Osteocyte (in vitro differentiated cells): ENCODE results near the gene ITM2C. TPM values are rescaled to one million over a fixed set of nuclear protein-coding genes. Genes with fewer than 3 reads are reported as not detected.
A peak's percentile ranks its signal among the peaks of the same experiment; 100 is the strongest.

Experiments
- DNase-seq: peaks from one replicate; pipeline ENCODE4 v3.0.0; 2021; ENCODE audit warnings: mixed read lengths; ENCODE audit not compliant: unreplicated experiment; ENCODE audit errors: extremely low spot score
- H3K27ac Mint-ChIP-seq: one replicate; pipeline ENCODE4 v1.8.0; 2021; ENCODE audit warnings: mild to moderate bottlenecking, mixed read lengths; ENCODE audit not compliant: unreplicated experiment
- H3K27me3 Mint-ChIP-seq: one replicate; pipeline ENCODE4 v1.8.0; 2021; ENCODE audit warnings: mixed read lengths; ENCODE audit not compliant: unreplicated experiment
- H3K36me3 Mint-ChIP-seq: one replicate; pipeline ENCODE4 v1.8.0; 2021; ENCODE audit warnings: mixed read lengths; ENCODE audit not compliant: unreplicated experiment
- H3K4me1 Mint-ChIP-seq: one replicate; pipeline ENCODE4 v1.8.0; 2021; ENCODE audit warnings: mixed read lengths; ENCODE audit not compliant: unreplicated experiment
- H3K4me3 Mint-ChIP-seq: one replicate; pipeline ENCODE4 v1.8.0; 2021; ENCODE audit warnings: mild to moderate bottlenecking, moderate library complexity, mixed read lengths; ENCODE audit not compliant: unreplicated experiment
- H3K9me3 Mint-ChIP-seq: one replicate; pipeline ENCODE4 v1.8.0; 2021; ENCODE audit warnings: mixed read lengths; ENCODE audit not compliant: unreplicated experiment
- total RNA-seq: library from RNA; stranded (reverse); gene quantifications from 2 replicates; pipeline ENCODE4 v1.2.1, GENCODE V29; 2021
- TF ChIP-seq, protein P1 (sequence below): fragments of 200-600 bp; sonication (generic); IDR thresholded peaks from 2 replicates; pipeline ENCODE4 v1.5.0; 2021; ENCODE audit warnings: antibody characterized with exemption, mild to moderate bottlenecking, moderate library complexity

ITM2C gene
- total RNA-seq, 1 donor from 2014 or later = 503 TPM

DNA sequence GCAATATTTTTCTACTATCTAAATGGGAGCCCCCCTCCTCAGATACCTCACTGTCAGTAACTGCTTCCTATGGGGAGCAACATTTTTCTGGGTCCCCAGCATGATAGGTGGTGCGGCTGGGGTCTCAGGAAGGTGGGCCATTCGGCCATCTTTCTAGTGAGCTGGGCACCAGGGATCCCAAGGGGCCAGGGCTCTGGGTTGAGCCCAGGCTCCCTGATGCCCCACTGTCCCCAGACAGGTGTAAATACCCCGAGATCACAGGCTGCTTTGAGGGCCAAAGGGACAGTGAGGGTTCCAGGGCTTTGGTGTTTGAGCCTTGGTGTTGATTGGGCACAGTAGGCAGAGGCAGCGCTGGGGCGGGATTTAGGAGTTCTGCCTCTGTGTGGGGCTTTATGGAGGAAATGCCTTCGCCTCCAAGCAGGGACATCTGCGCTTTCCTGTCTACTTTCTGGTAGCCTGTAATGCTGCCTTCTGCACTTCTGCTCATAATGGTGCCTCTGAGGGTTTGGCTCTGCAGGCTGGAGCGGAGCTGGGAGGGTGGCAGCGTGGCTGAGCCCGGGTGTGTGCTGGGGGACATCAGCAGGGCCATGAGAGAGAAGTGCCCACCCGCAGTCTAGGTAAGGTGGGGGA, 5.3 kb downstream of the ITM2C start:
- Mint-ChIP-seq H3K9me3 (no peaks in the 10 kb centered on the region), H3K4me3 (peak overlapping the region; percentile 44), H3K4me1 (peaks cover 56% of the 10 kb centered on the region), H3K27me3 (no peaks in the 10 kb centered on the region), H3K27ac (no peak overlapping the region), H3K36me3 (peaks cover 12% of the 10 kb centered on the region)
- TF ChIP-seq, protein P1, sequence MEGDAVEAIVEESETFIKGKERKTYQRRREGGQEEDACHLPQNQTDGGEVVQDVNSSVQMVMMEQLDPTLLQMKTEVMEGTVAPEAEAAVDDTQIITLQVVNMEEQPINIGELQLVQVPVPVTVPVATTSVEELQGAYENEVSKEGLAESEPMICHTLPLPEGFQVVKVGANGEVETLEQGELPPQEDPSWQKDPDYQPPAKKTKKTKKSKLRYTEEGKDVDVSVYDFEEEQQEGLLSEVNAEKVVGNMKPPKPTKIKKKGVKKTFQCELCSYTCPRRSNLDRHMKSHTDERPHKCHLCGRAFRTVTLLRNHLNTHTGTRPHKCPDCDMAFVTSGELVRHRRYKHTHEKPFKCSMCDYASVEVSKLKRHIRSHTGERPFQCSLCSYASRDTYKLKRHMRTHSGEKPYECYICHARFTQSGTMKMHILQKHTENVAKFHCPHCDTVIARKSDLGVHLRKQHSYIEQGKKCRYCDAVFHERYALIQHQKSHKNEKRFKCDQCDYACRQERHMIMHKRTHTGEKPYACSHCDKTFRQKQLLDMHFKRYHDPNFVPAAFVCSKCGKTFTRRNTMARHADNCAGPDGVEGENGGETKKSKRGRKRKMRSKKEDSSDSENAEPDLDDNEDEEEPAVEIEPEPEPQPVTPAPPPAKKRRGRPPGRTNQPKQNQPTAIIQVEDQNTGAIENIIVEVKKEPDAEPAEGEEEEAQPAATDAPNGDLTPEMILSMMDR = no peak
- peak; percentile 72 for DNase-seq

DNA sequence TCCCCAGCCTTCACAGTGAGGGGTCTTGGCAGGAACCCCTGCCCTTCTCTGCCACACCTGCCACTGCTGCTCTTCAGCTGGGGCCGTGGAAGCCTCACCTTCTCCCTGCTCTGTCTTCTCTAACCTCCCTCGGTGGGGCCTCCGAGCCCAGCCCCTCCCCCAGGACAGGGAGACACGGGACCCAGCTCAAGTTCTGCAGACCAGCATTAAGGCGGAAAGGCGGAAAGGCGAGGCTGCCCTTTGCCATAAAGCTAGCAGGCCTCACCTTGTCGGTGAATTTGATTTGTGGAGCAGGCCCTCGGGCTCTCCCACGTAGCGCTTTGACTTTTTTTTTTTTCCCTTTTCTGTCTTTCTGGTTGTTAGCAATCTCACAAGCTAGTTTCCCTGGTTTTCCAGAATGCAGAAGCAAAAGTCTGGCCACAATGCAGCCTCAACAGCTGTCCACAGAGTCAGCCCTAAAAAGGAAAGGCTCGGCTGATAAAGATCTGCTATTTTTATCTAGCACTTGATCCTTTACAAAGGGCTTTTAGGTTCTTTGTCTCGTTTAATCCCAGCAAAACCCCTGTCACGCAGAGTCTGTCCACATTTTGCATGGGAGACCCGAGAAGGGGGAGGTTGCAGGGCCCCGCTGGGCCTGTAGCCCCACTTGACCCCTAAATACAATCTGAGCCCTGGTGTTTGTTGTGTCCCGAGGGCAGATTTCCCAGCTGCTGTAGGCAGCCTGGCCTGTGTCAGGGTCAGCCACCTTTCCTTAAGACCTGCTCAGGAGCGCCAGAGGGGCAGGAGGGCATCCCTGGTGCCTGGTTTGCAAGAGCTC, 6.0 kb downstream of the ITM2C start:
- TF ChIP-seq, protein P1 = no peak
- Mint-ChIP-seq H3K27me3 (no peaks in the 10 kb centered on the region), H3K4me1 (peaks cover 55% of the 10 kb centered on the region), H3K36me3 (peaks cover 15% of the 10 kb centered on the region), H3K27ac (peak overlapping the region; percentile 45), H3K4me3 (no peak overlapping the region), H3K9me3 (no peaks in the 10 kb centered on the region)
- peak; percentile 69 for DNase-seq

DNA sequence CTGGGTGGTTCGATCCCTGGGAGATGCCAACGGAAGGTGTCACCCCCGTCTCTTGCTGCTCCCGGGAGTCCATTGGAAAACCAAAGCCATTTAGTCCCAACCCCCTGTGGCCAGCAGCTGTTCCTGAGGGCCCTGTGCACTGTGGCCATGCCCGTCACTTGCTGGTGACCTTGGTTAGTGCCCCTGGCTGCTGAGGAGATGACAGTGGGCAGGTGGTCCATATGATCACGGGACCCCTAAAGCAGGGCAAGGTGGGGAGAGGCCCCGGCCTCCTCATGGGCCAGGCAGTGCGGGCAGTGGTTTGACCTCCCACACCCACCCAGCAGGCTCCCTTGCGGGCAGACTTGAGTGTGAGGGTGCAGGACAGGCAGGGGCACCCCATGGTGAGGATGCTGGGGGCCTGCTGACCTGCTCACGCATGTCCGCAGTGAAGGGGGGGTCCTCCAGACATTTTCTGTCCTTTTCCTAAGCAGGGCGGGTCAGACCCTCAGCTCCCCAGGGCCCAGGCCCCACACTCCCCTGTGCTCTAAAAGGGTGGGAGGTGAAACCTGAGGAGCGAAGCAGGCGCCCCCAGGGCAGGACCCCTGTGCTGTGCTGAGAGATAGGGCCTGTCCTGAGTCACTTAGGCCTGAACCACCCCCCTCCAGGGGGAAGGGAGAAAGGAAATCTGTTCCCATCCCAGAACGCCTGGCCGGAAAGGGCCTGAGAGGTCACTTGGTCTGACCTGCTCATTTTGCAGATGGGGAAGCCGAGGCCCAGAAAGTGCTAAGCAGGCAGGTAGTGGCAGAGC, 6.8 kb downstream of the ITM2C start:
- H3K9me3 Mint-ChIP-seq = no peaks in the 10 kb centered on the region
- no peak overlapping the region for H3K4me3 Mint-ChIP-seq
- H3K27me3 Mint-ChIP-seq = no peaks in the 10 kb centered on the region
- H3K4me1 Mint-ChIP-seq = peaks cover 47% of the 10 kb centered on the region
- H3K36me3 Mint-ChIP-seq = peaks cover 18% of the 10 kb centered on the region
- DNase-seq = peak; percentile 78
- no peak overlapping the region for H3K27ac Mint-ChIP-seq
- TF ChIP-seq, protein P1 = no peak

DNA sequence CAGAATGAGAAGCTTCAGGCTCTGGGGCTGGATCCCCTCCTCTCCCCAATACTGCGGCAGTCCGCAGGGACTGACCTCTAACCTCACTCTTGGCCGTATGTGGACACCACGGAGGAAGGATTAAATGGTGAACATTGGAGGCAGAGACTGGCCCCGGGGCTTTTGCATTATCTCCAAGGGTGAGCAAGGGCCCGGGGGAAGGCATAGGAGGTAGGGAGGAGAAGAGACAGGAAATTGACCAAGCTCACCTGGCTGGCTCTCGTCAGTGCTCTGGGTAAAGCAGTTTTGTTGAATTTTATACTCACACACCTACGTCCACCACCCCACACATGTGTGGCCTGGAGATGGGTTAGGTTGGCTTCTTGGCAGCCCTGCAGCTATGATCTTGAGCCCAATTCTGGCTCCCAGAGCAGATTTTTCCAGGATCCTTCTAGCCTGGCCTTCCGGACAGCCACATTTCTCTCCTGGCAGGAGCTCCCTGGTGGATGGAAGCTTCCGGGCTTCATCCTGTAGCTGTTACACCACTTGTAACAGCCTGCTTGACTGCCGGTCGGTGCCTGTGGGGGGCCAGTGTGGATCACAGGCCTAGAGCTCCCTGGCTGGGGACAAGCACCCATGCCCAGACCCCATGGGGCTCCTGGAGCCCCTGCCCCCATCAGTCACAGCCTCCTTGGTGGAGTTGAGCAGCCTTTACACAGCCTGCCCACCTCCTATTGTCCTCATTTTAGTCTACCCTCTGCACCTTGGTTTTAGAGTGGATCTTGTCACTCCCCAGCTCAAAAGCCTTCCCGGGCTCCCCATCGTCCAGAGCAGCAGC, 7.6 kb downstream of the ITM2C start:
- DNase-seq = peak; percentile 70
- Mint-ChIP-seq H3K36me3 (peaks cover 21% of the 10 kb centered on the region), H3K4me1 (peaks cover 39% of the 10 kb centered on the region), H3K4me3 (no peak overlapping the region), H3K9me3 (no peaks in the 10 kb centered on the region), H3K27ac (no peak overlapping the region), H3K27me3 (no peaks in the 10 kb centered on the region)
- TF ChIP-seq, protein P1 = no peak
